Measurements from ENCODE around the gene CSNK1G2. TPM values are rescaled to one million over a fixed set of nuclear protein-coding genes. Genes with fewer than 3 reads are reported as not detected.

Gene CSNK1G2
- total and polyA plus RNA-seq, 2 of the 13 experiments (the other 11 are each of a cell fraction or from before 2014, with no cell fraction given) = 53.8 to 72.5 TPM

GRCh38 chr19:2014731-2015607 is 74.0 kb downstream of the CSNK1G2 start (continued):
- TF ChIP-seq ZNF574 (CRISPR knock-in tag; IDR thresholded peaks at IDR 0.05) = no peak
- TF ChIP-seq RBFOX2 (IDR thresholded peaks at IDR 0.05; ENCODE audit: low read depth, low read length) = peak; percentile 48
- peak; percentile 15; the same call in 1 of the 2 replicates for TF ChIP-seq GABPB1 (CRISPR knock-in tag; IDR thresholded peaks at IDR 0.05)
- TF ChIP-seq MAZ (IDR thresholded peaks at IDR 0.05; ENCODE audit: borderline replicate concordance, low read depth, low read length) = no peak
- TF ChIP-seq MAZ (CRISPR knock-in tag; IDR thresholded peaks at IDR 0.05; ENCODE audit: low read depth) = peak; percentile 4; the same call in 1 of the 2 replicates
- TF ChIP-seq SKIL (CRISPR knock-in tag; IDR thresholded peaks at IDR 0.05; ENCODE audit: borderline replicate concordance) = no peak
- TF ChIP-seq TRIM22 (IDR thresholded peaks at IDR 0.05) = no peak
- no peak for TF ChIP-seq NR2F2 (IDR thresholded peaks at IDR 0.05; ENCODE audit: borderline replicate concordance, low read depth)
- no peak for TF ChIP-seq ARID2 (CRISPR knock-in tag; IDR thresholded peaks at IDR 0.05; ENCODE audit: borderline replicate concordance)
- peak; percentile 75 for TF ChIP-seq HNRNPK (IDR thresholded peaks at IDR 0.05; ENCODE audit: low read depth, low read length, poor library complexity, severe bottlenecking)
- TF ChIP-seq NR0B2 (CRISPR knock-in tag; IDR thresholded peaks at IDR 0.05) = no peak
